ENCODE results near the gene LAPTM5. TPM values are rescaled to one million over a fixed set of nuclear protein-coding genes. Genes with fewer than 3 reads are reported as not detected.

Gene LAPTM5
- total and polyA plus RNA-seq, 4 donors: 18.0 to 46.2 (median 28.1) TPM

DNA sequence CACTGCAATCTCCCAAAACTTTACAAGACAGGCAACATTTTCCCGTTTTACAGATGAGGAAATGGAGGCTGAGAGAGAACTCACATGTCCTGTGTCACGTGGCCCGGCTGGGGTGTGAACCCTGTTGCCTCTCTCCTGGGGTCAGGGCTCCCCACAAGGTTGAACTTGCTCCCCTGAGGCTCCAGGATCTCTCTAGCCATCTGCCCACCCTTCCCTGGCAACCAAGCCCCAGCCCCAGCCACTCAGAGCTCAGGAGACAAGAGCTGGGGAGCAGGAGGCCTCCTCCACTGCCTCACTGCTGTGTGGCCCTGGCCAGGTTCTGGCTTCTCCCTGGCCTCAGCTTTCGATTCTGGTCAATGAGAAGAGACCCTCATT, 11.8 kb downstream of the LAPTM5 start:
- Histone ChIP-seq H3K4me3 (ENCODE audit: low read depth in 1 of 3, low read length in 3 of 3) (no peak overlapping the region), H3K36me3 (ENCODE audit: control insufficient read depth in 4 of 4, insufficient read depth in 3 of 4, low read depth in 1 of 4, low read length in 3 of 4) (no peaks in the 10 kb centered on the region), H3K9ac (ENCODE audit: low read depth in 1 of 2, low read length in 2 of 2) (no peak overlapping the region), H3K27me3 (ENCODE audit: control insufficient read depth in 4 of 4, insufficient read depth in 4 of 4, low read length in 3 of 4) (no peaks in the 10 kb centered on the region), H3K27ac (ENCODE audit: low read depth in 1 of 2, low read length in 2 of 2) (peak overlapping the region in 1 of 2 donors; percentile 35), H3K9me3 (ENCODE audit: control insufficient read depth in 4 of 4, low read length in 3 of 4) (no peaks in the 10 kb centered on the region), H3K4me1 (ENCODE audit: control insufficient read depth in 4 of 4, insufficient read depth in 4 of 4, low read length in 3 of 4) (peaks cover 0 to 8% (median 5%) of the 10 kb centered on the region in 4 donors)
- no peak for DNase-seq (ENCODE audit: low spot score)
- WGBS: 82% methylated on average over 4 of the region's 4 CpGs
- TF ChIP-seq RAD21 (IDR thresholded peaks at IDR 0.05) (no peak), RXRA (IDR thresholded peaks at IDR 0.05) (no peak), SP1 (IDR thresholded peaks at IDR 0.05) (no peak), JUND (IDR thresholded peaks at IDR 0.05) (no peak), TAF1 (conservative IDR thresholded peaks at IDR 0.05) (no peak), NR2F2 (IDR thresholded peaks at IDR 0.05) (no peak), EGR1 (IDR thresholded peaks at IDR 0.05; ENCODE audit: low read depth in 2 of 2) (no peak), YY1 (IDR thresholded peaks at IDR 0.05) (no peak), FOXA2 (IDR thresholded peaks at IDR 0.05) (no peak), FOXA1 (IDR thresholded peaks at IDR 0.05) (no peak), HNF4A (conservative IDR thresholded peaks at IDR 0.05) (no peak), HNF4G (IDR thresholded peaks at IDR 0.05) (no peak), GABPA (IDR thresholded peaks at IDR 0.05 in 1 of 2, conservative IDR thresholded peaks at IDR 0.05 in 1 of 2) (no peak)
- TF ChIP-seq, protein P1, sequence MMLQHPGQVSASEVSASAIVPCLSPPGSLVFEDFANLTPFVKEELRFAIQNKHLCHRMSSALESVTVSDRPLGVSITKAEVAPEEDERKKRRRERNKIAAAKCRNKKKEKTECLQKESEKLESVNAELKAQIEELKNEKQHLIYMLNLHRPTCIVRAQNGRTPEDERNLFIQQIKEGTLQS (IDR thresholded peaks at IDR 0.05): no peak
- TF ChIP-seq, protein P2, sequence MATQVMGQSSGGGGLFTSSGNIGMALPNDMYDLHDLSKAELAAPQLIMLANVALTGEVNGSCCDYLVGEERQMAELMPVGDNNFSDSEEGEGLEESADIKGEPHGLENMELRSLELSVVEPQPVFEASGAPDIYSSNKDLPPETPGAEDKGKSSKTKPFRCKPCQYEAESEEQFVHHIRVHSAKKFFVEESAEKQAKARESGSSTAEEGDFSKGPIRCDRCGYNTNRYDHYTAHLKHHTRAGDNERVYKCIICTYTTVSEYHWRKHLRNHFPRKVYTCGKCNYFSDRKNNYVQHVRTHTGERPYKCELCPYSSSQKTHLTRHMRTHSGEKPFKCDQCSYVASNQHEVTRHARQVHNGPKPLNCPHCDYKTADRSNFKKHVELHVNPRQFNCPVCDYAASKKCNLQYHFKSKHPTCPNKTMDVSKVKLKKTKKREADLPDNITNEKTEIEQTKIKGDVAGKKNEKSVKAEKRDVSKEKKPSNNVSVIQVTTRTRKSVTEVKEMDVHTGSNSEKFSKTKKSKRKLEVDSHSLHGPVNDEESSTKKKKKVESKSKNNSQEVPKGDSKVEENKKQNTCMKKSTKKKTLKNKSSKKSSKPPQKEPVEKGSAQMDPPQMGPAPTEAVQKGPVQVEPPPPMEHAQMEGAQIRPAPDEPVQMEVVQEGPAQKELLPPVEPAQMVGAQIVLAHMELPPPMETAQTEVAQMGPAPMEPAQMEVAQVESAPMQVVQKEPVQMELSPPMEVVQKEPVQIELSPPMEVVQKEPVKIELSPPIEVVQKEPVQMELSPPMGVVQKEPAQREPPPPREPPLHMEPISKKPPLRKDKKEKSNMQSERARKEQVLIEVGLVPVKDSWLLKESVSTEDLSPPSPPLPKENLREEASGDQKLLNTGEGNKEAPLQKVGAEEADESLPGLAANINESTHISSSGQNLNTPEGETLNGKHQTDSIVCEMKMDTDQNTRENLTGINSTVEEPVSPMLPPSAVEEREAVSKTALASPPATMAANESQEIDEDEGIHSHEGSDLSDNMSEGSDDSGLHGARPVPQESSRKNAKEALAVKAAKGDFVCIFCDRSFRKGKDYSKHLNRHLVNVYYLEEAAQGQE (IDR thresholded peaks at IDR 0.05): no peak
- TF ChIP-seq, protein P3, sequence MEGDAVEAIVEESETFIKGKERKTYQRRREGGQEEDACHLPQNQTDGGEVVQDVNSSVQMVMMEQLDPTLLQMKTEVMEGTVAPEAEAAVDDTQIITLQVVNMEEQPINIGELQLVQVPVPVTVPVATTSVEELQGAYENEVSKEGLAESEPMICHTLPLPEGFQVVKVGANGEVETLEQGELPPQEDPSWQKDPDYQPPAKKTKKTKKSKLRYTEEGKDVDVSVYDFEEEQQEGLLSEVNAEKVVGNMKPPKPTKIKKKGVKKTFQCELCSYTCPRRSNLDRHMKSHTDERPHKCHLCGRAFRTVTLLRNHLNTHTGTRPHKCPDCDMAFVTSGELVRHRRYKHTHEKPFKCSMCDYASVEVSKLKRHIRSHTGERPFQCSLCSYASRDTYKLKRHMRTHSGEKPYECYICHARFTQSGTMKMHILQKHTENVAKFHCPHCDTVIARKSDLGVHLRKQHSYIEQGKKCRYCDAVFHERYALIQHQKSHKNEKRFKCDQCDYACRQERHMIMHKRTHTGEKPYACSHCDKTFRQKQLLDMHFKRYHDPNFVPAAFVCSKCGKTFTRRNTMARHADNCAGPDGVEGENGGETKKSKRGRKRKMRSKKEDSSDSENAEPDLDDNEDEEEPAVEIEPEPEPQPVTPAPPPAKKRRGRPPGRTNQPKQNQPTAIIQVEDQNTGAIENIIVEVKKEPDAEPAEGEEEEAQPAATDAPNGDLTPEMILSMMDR (IDR thresholded peaks at IDR 0.05; ENCODE audit: low read depth, low read length, missing input control): no peak
- TF ChIP-seq, protein P4, sequence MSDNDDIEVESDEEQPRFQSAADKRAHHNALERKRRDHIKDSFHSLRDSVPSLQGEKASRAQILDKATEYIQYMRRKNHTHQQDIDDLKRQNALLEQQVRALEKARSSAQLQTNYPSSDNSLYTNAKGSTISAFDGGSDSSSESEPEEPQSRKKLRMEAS (IDR thresholded peaks at IDR 0.05): no peak
- TF ChIP-seq, protein P5, sequence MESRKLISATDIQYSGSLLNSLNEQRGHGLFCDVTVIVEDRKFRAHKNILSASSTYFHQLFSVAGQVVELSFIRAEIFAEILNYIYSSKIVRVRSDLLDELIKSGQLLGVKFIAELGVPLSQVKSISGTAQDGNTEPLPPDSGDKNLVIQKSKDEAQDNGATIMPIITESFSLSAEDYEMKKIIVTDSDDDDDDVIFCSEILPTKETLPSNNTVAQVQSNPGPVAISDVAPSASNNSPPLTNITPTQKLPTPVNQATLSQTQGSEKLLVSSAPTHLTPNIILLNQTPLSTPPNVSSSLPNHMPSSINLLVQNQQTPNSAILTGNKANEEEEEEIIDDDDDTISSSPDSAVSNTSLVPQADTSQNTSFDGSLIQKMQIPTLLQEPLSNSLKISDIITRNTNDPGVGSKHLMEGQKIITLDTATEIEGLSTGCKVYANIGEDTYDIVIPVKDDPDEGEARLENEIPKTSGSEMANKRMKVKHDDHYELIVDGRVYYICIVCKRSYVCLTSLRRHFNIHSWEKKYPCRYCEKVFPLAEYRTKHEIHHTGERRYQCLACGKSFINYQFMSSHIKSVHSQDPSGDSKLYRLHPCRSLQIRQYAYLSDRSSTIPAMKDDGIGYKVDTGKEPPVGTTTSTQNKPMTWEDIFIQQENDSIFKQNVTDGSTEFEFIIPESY (IDR thresholded peaks at IDR 0.05): no peak
